Osteoblast (primary cell): ENCODE measurements around the gene KIR2DL3. TPM values are rescaled to one million over a fixed set of nuclear protein-coding genes. Genes with fewer than 3 reads are reported as not detected.

Source experiments
- DNase-seq: peaks from one replicate; pipeline ENCODE4 v3.0.0; 2011; ENCODE audit warnings: low spot score, mixed read lengths; ENCODE audit not compliant: insufficient read length; ENCODE audit errors: missing footprints
- H2AFZ ChIP-seq: 2 replicates; pipeline ENCODE4 v1.6.0; 2011; ENCODE audit warnings: mild to moderate bottlenecking, low read length
- H3K27ac ChIP-seq: 2 replicates; pipeline ENCODE4 v1.5.1; 2011; ENCODE audit warnings: mild to moderate bottlenecking, low read depth, low read length, moderate library complexity
- H3K27me3 ChIP-seq: 2 replicates; pipeline ENCODE4 v1.6.0; 2012; ENCODE audit warnings: mild to moderate bottlenecking, control low read depth, inconsistent platforms, low read length, moderate library complexity; ENCODE audit not compliant: insufficient read depth
- H3K36me3 ChIP-seq: 2 replicates; pipeline ENCODE4 v1.5.1; 2011; ENCODE audit warnings: mild to moderate bottlenecking, low read length, control low read depth, moderate library complexity; ENCODE audit not compliant: insufficient read depth
- H3K4me1 ChIP-seq: 2 replicates; pipeline ENCODE4 v1.5.1; 2011; ENCODE audit warnings: mild to moderate bottlenecking, low read length, control low read depth, moderate library complexity; ENCODE audit not compliant: insufficient read depth
- H3K4me2 ChIP-seq: 2 replicates; pipeline ENCODE4 v1.6.0; 2011; ENCODE audit warnings: mild to moderate bottlenecking, low read length; ENCODE audit not compliant: insufficient read depth
- H3K4me3 ChIP-seq: fragments of 200-600 bp; sonication (generic); 3 replicates; pipeline ENCODE4 v1.5.1; 2012; ENCODE audit warnings: mild to moderate bottlenecking, low read length, inconsistent platforms; ENCODE audit not compliant: insufficient read depth
- H3K79me2 ChIP-seq: 2 replicates; pipeline ENCODE4 v1.6.0; 2012; ENCODE audit warnings: mild to moderate bottlenecking, low read length, control low read depth, inconsistent platforms; ENCODE audit not compliant: insufficient read depth
- H3K9me3 ChIP-seq: 2 replicates; pipeline ENCODE4 v1.5.1; 2011; ENCODE audit warnings: low read depth, low read length, control low read depth
- H4K20me1 ChIP-seq: 2 replicates; pipeline ENCODE4 v1.6.0; 2012; ENCODE audit warnings: mild to moderate bottlenecking, low read length, control low read depth; ENCODE audit not compliant: insufficient read depth
- CTCF ChIP-seq: IDR thresholded peaks from 2 replicates; pipeline ENCODE4 v1.5.1; 2011; ENCODE audit warnings: mild to moderate bottlenecking, low read depth, low read length, moderate library complexity; ENCODE audit errors: extremely low read depth
- total RNA-seq: library from RNA; depleted of rRNA; stranded (reverse); fragments of >200 nt; gene quantifications from 2 replicates; pipeline ENCODE4 v1.2.3, GENCODE V29; 2012

Gene KIR2DL3
- total RNA-seq, 1 donor: not detected

DNA sequence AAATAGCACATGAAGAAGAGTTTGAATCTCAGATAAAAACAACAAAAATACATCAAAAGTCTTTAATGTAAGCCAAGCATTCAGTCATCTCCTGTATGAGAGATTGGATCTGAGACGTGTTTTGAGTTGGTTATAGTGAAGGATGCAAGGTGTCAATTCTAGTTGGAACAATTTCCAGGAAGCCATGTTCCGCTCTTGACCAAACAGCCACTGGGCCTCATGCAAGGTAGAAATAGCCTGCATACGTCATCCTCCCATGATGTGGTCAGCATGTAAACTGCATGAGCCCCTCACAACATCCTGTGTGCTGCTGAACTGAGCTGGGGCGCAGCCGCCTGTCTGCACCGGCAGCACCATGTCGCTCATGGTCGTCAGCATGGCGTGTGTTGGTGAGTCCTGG lies 14.2 kb upstream of the KIR2DL3 start, which contains the start of gene KIR3DL3:
Gene KIR3DL3 (plus strand): TSS at position 301 of the 400 bp plus-strand sequence. CDS start 55 bp downstream, at position 356.
- Histone ChIP-seq H3K4me2 (no peak within 1 kb of the TSS), H3K4me3 (no peak within 1 kb of the TSS), H3K27me3 (no peaks in the 10 kb centered on the region), H4K20me1 (no peaks in the 10 kb centered on the region), H3K9me3 (peaks cover 4% of the 10 kb centered on the region), H2AFZ (no peak within 1 kb of the TSS), H3K36me3 (no peaks in the 10 kb centered on the region), H3K4me1 (no peaks in the 10 kb centered on the region), H3K79me2 (no peaks in the 10 kb centered on the region), H3K27ac (no peak within 1 kb of the TSS)
- no peak for TF ChIP-seq CTCF
- no peak for DNase-seq

GRCh38 chr19:54724644-54725043 lies 13.7 kb upstream of the KIR2DL3 start:
- Histone ChIP-seq H2AFZ (no peak overlapping the region), H3K36me3 (no peaks in the 10 kb centered on the region), H4K20me1 (no peaks in the 10 kb centered on the region), H3K9me3 (peaks cover 4% of the 10 kb centered on the region), H3K4me3 (no peak overlapping the region), H3K79me2 (no peaks in the 10 kb centered on the region), H3K4me1 (no peaks in the 10 kb centered on the region), H3K27me3 (no peaks in the 10 kb centered on the region), H3K4me2 (no peak overlapping the region), H3K27ac (no peak overlapping the region)
- DNase-seq: no peak
- no peak for TF ChIP-seq CTCF

DNA sequence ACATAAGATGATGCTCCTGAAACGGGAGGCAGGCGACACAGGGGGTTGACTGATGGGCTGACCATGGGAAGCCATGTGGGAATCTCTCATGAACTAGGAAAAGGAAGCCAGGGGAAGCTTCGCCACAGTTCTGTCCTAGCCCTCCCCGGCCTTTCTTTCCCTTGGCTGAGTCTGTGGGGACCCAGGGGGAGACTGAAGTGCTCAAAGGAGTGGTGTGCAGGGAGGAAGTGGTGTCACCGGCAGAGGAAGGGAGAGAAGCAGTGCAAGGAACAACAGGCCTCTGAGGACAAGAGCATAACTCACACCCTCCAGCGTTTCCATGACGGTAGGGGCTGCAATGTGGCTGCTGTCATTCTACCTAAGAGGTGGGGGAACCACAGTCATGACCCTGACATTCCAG lies 13.0 kb upstream of the KIR2DL3 start:
- no peak overlapping the region for H3K4me3 ChIP-seq
- H3K36me3 ChIP-seq: no peaks in the 10 kb centered on the region
- H4K20me1 ChIP-seq: no peaks in the 10 kb centered on the region
- no peaks in the 10 kb centered on the region for H3K79me2 ChIP-seq
- DNase-seq: no peak
- H3K27me3 ChIP-seq: no peaks in the 10 kb centered on the region
- TF ChIP-seq CTCF: no peak
- peaks cover 4% of the 10 kb centered on the region for H3K9me3 ChIP-seq
- no peak overlapping the region for H2AFZ ChIP-seq
- no peaks in the 10 kb centered on the region for H3K4me1 ChIP-seq
- no peak overlapping the region for H3K4me2 ChIP-seq
- H3K27ac ChIP-seq: no peak overlapping the region

DNA sequence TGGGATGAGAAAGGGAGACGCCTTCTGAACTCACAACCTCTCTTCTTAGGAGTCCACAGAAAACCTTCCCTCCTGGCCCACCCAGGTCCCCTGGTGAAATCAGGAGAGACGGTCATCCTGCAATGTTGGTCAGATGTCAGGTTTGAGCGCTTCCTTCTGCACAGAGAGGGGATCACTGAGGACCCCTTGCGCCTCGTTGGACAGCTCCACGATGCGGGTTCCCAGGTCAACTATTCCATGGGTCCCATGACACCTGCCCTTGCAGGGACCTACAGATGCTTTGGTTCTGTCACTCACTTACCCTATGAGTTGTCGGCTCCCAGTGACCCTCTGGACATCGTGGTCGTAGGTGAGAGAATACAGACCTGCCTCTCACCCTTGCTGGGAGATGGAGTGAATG lies 10.8 kb upstream of the KIR2DL3 start:
- Histone ChIP-seq H3K4me3 (no peak overlapping the region), H3K9me3 (no peaks in the 10 kb centered on the region), H3K36me3 (no peaks in the 10 kb centered on the region), H3K4me1 (no peaks in the 10 kb centered on the region), H3K4me2 (no peak overlapping the region), H3K27ac (no peak overlapping the region), H4K20me1 (no peaks in the 10 kb centered on the region), H3K79me2 (no peaks in the 10 kb centered on the region), H2AFZ (no peak overlapping the region), H3K27me3 (no peaks in the 10 kb centered on the region)
- no peak for DNase-seq
- no peak for TF ChIP-seq CTCF
